H9 (cell line): ENCODE data around the gene LY6G5C. TPM values are rescaled to one million over a fixed set of nuclear protein-coding genes. Genes with fewer than 3 reads are reported as not detected.

Experiments used
- DNase-seq: peaks from one replicate; pipeline ENCODE4 v3.0.0-alpha.2; 2017
- H2AFZ ChIP-seq: one replicate; pipeline ENCODE4 v1.6.1; 2013; ENCODE audit warnings: mild to moderate bottlenecking, low read length, control low read depth, moderate library complexity
- H2AK5ac ChIP-seq: 2 replicates; pipeline ENCODE4 v1.6.1; 2013; ENCODE audit warnings: low read length, control low read depth, mixed read lengths; ENCODE audit not compliant: insufficient read length
- H2BK120ac ChIP-seq: one replicate; pipeline ENCODE4 v1.6.1; 2013; ENCODE audit warnings: low read depth, mild to moderate bottlenecking, low read length, control low read depth, inconsistent platforms; ENCODE audit not compliant: poor library complexity, severe bottlenecking
- H2BK12ac ChIP-seq: 2 replicates; pipeline ENCODE4 v1.6.1; 2013; ENCODE audit warnings: low read length, control low read depth, mixed read lengths, low read depth; ENCODE audit not compliant: insufficient read length
- H2BK15ac ChIP-seq: 2 replicates; pipeline ENCODE4 v1.6.1; 2013; ENCODE audit warnings: low read depth, low read length, control low read depth
- H2BK20ac ChIP-seq: one replicate; pipeline ENCODE4 v1.6.1; 2013; ENCODE audit warnings: low read depth, mild to moderate bottlenecking, low read length, control low read depth, inconsistent platforms; ENCODE audit not compliant: poor library complexity, severe bottlenecking
- H2BK5ac ChIP-seq: 2 replicates; pipeline ENCODE4 v1.6.1; 2013; ENCODE audit warnings: low read length, control low read depth, mixed read lengths; ENCODE audit not compliant: insufficient read length
- H3K14ac ChIP-seq: 2 replicates; pipeline ENCODE4 v1.6.1; 2013; ENCODE audit warnings: low read length, control low read depth; ENCODE audit not compliant: insufficient read depth
- H3K18ac ChIP-seq: 2 replicates; pipeline ENCODE4 v1.6.1; 2013; ENCODE audit warnings: low read depth, mild to moderate bottlenecking, mixed read lengths, low read length, control low read depth; ENCODE audit not compliant: insufficient read length
- H3K23ac ChIP-seq: 2 replicates; pipeline ENCODE4 v1.6.1; 2013; ENCODE audit warnings: low read length, control low read depth, mixed read lengths, low read depth; ENCODE audit not compliant: insufficient read length
- H3K23me2 ChIP-seq: 2 replicates; pipeline ENCODE4 v1.6.1; 2013; ENCODE audit warnings: low read depth, mild to moderate bottlenecking, mixed read lengths, low read length, control low read depth; ENCODE audit not compliant: insufficient read length, poor library complexity, severe bottlenecking
- H3K27ac ChIP-seq: 2 replicates; pipeline ENCODE4 v1.5.1; 2013; ENCODE audit warnings: low read length, control low read depth, mixed read lengths, low read depth; ENCODE audit not compliant: insufficient read length
- H3K27me3 ChIP-seq: 2 replicates; pipeline ENCODE4 v1.6.1; 2013; ENCODE audit warnings: low read length, control low read depth, inconsistent platforms; ENCODE audit not compliant: insufficient read depth
- H3K4ac ChIP-seq: 2 replicates; pipeline ENCODE4 v1.6.1; 2013; ENCODE audit warnings: low read depth, mild to moderate bottlenecking, control low read depth, inconsistent platforms, low read length, moderate library complexity
- H3K4me1 ChIP-seq: 2 replicates; pipeline ENCODE4 v1.6.1; 2013; ENCODE audit warnings: low read length, control low read depth, inconsistent platforms; ENCODE audit not compliant: insufficient read depth
- H3K4me2 ChIP-seq: 2 replicates; pipeline ENCODE4 v1.6.1; 2013; ENCODE audit warnings: low read length, control low read depth, mixed read lengths; ENCODE audit not compliant: insufficient read length, insufficient read depth
- H3K56ac ChIP-seq: 2 replicates; pipeline ENCODE4 v1.6.1; 2013; ENCODE audit warnings: low read depth, mild to moderate bottlenecking, mixed read lengths, low read length, control low read depth; ENCODE audit not compliant: insufficient read length
- H3K79me1 ChIP-seq: 2 replicates; pipeline ENCODE4 v1.6.1; 2013; ENCODE audit warnings: low read depth, mild to moderate bottlenecking, moderate library complexity, low read length, control low read depth, inconsistent platforms; ENCODE audit not compliant: insufficient read depth, poor library complexity, severe bottlenecking
- H3K79me2 ChIP-seq: 2 replicates; pipeline ENCODE4 v1.6.1; 2013; ENCODE audit warnings: low read length, control low read depth, inconsistent platforms; ENCODE audit not compliant: insufficient read depth
- H3K9ac ChIP-seq: 2 replicates; pipeline ENCODE4 v1.6.1; 2013; ENCODE audit warnings: low read length, control low read depth, mixed read lengths; ENCODE audit not compliant: insufficient read length; ENCODE audit errors: extremely low read depth
- H3K9me3 ChIP-seq: one replicate; pipeline ENCODE4 v1.6.1; 2013; ENCODE audit warnings: low read depth, low read length, inconsistent platforms; ENCODE audit not compliant: control insufficient read depth
- H3T11ph ChIP-seq: one replicate; pipeline ENCODE4 v1.6.1; 2013; ENCODE audit warnings: mild to moderate bottlenecking, low read length, control low read depth, inconsistent platforms
- H4K20me1 ChIP-seq: one replicate; pipeline ENCODE4 v1.6.1; 2013; ENCODE audit not compliant: control insufficient read depth, insufficient read length, insufficient read depth
- H4K5ac ChIP-seq: 2 replicates; pipeline ENCODE4 v1.6.1; 2013; ENCODE audit warnings: low read depth, mild to moderate bottlenecking, mixed read lengths, low read length, control low read depth; ENCODE audit not compliant: insufficient read length
- H4K8ac ChIP-seq: replicated peaks from 2 replicates; pipeline ENCODE4 v1.6.1; 2013; ENCODE audit warnings: low read length, control low read depth, mixed read lengths, low read depth; ENCODE audit not compliant: insufficient read length
- H4K91ac ChIP-seq: 2 replicates; pipeline ENCODE4 v1.6.1; 2013; ENCODE audit warnings: low read depth, mild to moderate bottlenecking, moderate library complexity, mixed read lengths, low read length, control low read depth; ENCODE audit not compliant: insufficient read length
- H3K27ac Mint-ChIP-seq, 3 experiments: 2 replicates in 2 of 3; 3 replicates in 1 of 3; pipeline ENCODE4 v1.8.0; 2020 to 2021; ENCODE audit warnings: mixed read lengths in 3 of 3, mild to moderate bottlenecking in 1 of 3, moderate library complexity in 1 of 3
- H3K27me3 Mint-ChIP-seq: 2 replicates; pipeline ENCODE4 v1.8.0; 2021; ENCODE audit warnings: low read depth, mild to moderate bottlenecking, moderate library complexity, mixed read lengths
- H3K36me3 Mint-ChIP-seq, 3 experiments: 2 replicates in 2 of 3; 3 replicates in 1 of 3; pipeline ENCODE4 v1.8.0; 2020 to 2021; ENCODE audit warnings: low read depth in 3 of 3, mixed read lengths in 3 of 3; ENCODE audit not compliant: insufficient read depth in 1 of 3
- H3K4me1 Mint-ChIP-seq, 2 experiments: 2 replicates each; pipeline ENCODE4 v1.8.0; 2020; ENCODE audit warnings: mixed read lengths in 2 of 2
- H3K4me3 Mint-ChIP-seq, 2 experiments: 2 replicates in 1 of 2; 3 replicates in 1 of 2; pipeline ENCODE4 v1.8.0; 2020 to 2021; ENCODE audit warnings: mild to moderate bottlenecking in 2 of 2, mixed read lengths in 2 of 2, moderate library complexity in 1 of 2
- H3K9me3 Mint-ChIP-seq, 2 experiments: 2 replicates in 1 of 2; 3 replicates in 1 of 2; pipeline ENCODE4 v1.8.0; 2020; ENCODE audit warnings: mild to moderate bottlenecking in 2 of 2, mixed read lengths in 2 of 2, moderate library complexity in 1 of 2
- CTCF ChIP-seq: fragments of 200-600 bp; sonication (generic); conservative IDR thresholded peaks from 3 replicates; pipeline ENCODE4 v1.8.0; 2021; ENCODE audit warnings: antibody characterized with exemption, mild to moderate bottlenecking
- WGBS: extraction: QIAGEN DNeasy Blood & Tissue Kit; methylation state at CpG from one replicate; pipeline ENCODE4 v1.1.7; 2013; ENCODE audit warnings: missing lambda C conversion rate, low lambda C conversion rate, mixed read lengths; ENCODE audit not compliant: insufficient read length; ENCODE audit errors: extremely low coverage; 5-methylcytosine and 5-hydroxymethylcytosine counted together
- total RNA-seq: library from RNA; stranded (reverse); gene quantifications from 2 replicates; pipeline ENCODE4 v1.2.1, GENCODE V29; 2021

The LY6G5C gene
- total RNA-seq, 1 experiment from 2014 or later = 2.2 TPM

GRCh38 chr6:31691564-31692108, 10.8 kb upstream of the LY6G5C start:
- no peak overlapping the region for H4K8ac ChIP-seq
- Mint-ChIP-seq H3K4me1 (peaks cover 5 to 10% of the 10 kb centered on the region in 2 experiments; a peak in 3 of 4 replicates), H3K36me3 (peaks cover 9 to 61% (median 46%) of the 10 kb centered on the region in 3 experiments; a peak in 6 of 7 replicates), H3K27me3 (no peaks in the 10 kb centered on the region), H3K4me3 (no peak overlapping the region), H3K9me3 (no peaks in the 10 kb centered on the region), H3K27ac (no peak overlapping the region)
- H2BK120ac ChIP-seq = no peak overlapping the region
- H2BK5ac ChIP-seq = no peak overlapping the region
- H4K5ac ChIP-seq = no peak overlapping the region
- no peak overlapping the region for H4K91ac ChIP-seq
- TF ChIP-seq CTCF = no peak
- DNase-seq = no peak
- H3K4me1 ChIP-seq = no peaks in the 10 kb centered on the region
- H2BK15ac ChIP-seq = no peak overlapping the region
- no peaks in the 10 kb centered on the region for H3K27me3 ChIP-seq
- H3K9ac ChIP-seq = no peak overlapping the region
- H3K23ac ChIP-seq = no peak overlapping the region
- H3K9me3 ChIP-seq = no peaks in the 10 kb centered on the region
- H3K14ac ChIP-seq = no peak overlapping the region
- H2BK12ac ChIP-seq = no peak overlapping the region
- H3K27ac ChIP-seq = no peak overlapping the region
- H3K18ac ChIP-seq = no peak overlapping the region
- no peaks in the 10 kb centered on the region for H3K79me2 ChIP-seq
- no peak overlapping the region for H2AFZ ChIP-seq
- H3K4me2 ChIP-seq = no peak overlapping the region
- H2AK5ac ChIP-seq = no peak overlapping the region
- no peaks in the 10 kb centered on the region for H3K23me2 ChIP-seq
- no peak overlapping the region for H3K4ac ChIP-seq
- no peaks in the 10 kb centered on the region for H3K79me1 ChIP-seq
- no peak overlapping the region for H2BK20ac ChIP-seq
- H3T11ph ChIP-seq = no peak overlapping the region
- no peak overlapping the region for H3K56ac ChIP-seq
- no CpG with 5 or more reads among the region's 12 CpGs for WGBS
- no peaks in the 10 kb centered on the region for H4K20me1 ChIP-seq
